Left lobe of liver (tissue), 2 donors: Measurements from ENCODE around the gene MRPL50. TPM values are rescaled to one million over a fixed set of nuclear protein-coding genes. Genes with fewer than 3 reads are reported as not detected.

Experiments used
- ATAC-seq: fragments of 200-7000 bp; cut with Tn5 transposase; one replicate; pipeline ENCODE4 v1.9.1; 2020; ENCODE audit warnings: mild to moderate bottlenecking, moderate library complexity
- DNase-seq: peaks from one replicate; pipeline ENCODE4 v3.0.0-alpha.2; 2020; ENCODE audit warnings: low spot score
- total RNA-seq: library from RNA; stranded (reverse); gene quantifications from one replicate; pipeline ENCODE4 v1.2.1, GENCODE V29; 2021
- donor health status: DM: no; HTN: no; CAD: no; lungs with moderate emphysema.
- donor health status: DM: no; HTN: yes; CAD: no.

Gene MRPL50
- total RNA-seq, 1 donor from 2014 or later = 5.1 TPM

GRCh38 chr9:101350285-101350684 lies 48.1 kb downstream of the MRPL50 start:
- no peak for DNase-seq
- peak; percentile 35 for ATAC-seq

DNA sequence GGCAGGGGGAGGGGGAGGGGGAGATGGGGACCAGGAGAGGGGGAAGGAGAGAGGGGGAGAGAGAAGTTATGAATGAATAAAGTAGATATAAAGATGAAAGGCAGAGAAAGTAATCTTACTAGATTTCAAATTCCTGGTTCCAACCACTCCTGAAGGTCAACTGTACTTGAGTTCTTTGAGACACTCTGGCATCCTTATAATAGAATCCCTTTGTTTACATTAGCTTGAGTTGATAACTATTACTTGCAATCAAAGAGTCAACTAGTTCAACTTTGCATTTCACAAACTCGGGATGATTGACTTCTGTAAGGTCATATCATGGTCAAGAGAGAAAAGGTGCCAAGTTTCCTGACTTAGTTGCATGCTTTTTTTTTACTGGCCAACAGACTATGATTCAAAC lies 55.8 kb downstream of the MRPL50 start:
- DNase-seq (no peak), ATAC-seq (peak; percentile 57)

- DNase-seq (no peak), ATAC-seq (peak; percentile 35)
These were observed 56.5 kb downstream of the MRPL50 start for GRCh38 chr9:101341958-101342357.

Other genes with a start within 250 kb of the MRPL50 start
- gene BAAT, start 13.6 kb downstream of the MRPL50 start, total RNA-seq = 459 TPM
- gene ZNF189, start 233 bp upstream of the MRPL50 start, total RNA-seq = 8.3 TPM
- gene ALDOB, start 37.2 kb upstream of the MRPL50 start, total RNA-seq = 4,002 TPM
- gene RNF20, start 135.2 kb upstream of the MRPL50 start, total RNA-seq = 17.4 TPM
- not detected for gene PPP3R2, start 196.4 kb upstream of the MRPL50 start, total RNA-seq